ENCODE data around the gene F12.

The F12 gene

DNA sequence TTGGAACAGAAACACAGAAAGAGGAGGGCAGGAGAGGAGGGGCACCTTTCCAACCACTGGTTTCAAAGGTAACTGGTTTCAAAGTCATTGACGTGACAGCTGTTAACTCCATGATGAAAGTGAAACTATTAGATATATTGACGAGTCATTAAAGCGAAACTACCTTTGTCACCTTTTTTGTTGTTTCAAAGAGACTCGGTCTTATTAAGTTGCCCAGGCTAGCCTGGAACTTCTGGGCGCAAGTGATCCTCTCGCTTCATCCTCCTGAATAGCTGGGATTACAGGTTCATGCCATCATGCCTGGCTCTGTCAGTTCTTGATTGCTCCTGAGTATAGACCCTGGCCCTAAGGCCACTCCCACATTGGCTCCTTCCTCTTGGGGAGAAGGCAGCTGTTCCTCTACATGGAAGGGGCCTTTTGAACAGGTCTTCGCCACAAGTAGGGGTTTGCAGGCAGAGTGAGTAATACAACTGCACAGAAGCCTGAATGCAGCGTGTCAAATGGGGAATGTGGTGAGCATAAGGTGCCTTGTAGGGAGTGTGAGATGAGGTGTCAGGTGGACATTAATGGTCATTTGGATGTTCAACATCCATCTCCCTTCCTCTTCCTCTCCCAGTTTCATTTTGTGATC, 3.4 kb upstream of the F12 start:
- no peak for DNase-seq (ENCODE audit: low read depth, low spot score)

DNA sequence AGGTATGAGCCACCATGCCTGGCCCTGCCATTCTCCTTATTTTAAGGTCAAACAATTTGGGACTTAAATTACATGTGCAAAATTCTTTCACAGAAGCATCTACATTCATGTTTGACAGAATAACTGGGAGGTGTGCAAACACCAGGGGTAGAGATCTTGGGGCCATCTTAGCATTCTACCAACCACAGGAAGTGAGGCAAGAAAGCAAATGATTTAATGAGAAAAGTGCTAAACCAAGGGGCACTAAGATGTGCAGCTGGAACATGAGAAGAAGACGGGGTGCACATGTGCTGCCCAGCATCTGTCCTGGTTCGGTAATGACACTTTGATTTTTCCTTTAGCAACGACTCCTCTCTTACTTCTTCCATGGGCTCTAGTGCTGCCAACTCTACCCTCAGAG, 1.2 kb upstream of the F12 start:
- no peak for DNase-seq (ENCODE audit: low read depth, low spot score)

DNA sequence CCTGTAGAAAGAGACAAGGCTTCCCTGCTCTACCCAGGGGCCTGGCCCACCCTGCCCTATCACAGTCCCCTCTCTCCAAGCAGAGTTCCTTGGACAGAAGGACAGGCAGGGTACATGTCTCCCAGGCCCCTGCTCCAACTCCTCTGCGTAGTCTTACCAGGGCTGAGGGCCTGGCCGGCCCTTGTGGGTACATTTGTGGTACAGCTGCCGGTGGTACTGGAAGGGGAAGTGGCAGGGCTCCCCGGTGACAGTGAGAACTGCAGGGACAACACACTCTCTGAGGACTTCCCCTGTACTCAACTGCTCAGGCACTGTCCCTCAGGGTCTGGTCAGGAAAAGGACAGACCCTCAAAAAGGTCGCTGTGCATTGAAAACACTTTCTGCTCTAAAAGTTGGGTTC, 3.6 kb downstream of the F12 start:
- DNase-seq (ENCODE audit: low read depth, low spot score): no peak

DNA sequence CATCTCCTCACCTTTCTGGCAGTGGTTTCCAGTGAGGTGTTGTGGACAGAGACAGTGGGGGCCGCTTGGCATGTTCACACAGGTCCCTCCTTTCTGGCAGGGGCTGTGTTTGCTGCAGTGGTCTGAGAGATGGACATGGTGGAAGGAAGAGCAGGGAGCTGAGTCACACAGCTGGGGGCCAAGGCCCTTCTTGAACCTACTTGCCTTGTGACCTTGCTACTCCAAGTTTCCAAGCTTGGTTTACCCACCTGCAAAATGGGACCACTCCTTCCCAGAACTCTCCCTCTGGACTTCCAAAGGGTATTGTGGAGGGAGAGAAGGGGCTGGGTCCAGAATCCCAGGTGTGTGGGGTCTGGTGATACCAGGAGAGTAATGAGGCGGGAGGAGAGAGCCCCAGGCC, 4.1 kb downstream of the F12 start:
- no peak for DNase-seq (ENCODE audit: low read depth, low spot score)

DNA sequence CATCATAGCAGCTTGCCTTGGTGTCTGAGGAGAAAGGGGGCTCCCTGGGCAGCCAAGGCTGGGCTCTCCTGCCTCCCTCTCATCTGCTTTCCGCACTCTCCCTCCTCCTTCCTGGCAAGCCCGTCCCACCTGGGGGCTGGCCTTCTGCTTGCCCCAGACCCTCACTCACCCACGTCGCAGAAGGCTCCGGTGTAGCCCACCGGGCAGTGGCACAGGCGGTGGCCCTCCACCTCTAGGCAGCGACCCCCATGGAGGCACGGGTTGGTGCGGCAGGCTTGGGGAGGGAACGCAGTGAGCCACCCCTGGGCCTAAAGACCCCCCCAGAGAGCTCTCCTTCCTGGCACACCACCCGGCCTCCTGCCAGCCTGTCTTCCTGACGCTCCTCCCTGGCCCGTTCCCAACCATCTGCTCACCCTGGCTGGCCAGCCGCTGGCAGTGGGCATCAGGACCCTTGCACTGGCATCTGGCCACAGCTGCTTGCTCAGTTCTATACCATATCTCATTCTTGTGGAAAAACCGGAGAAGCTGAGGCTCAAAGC, 4.7 kb downstream of the F12 start:
- no peak for DNase-seq (ENCODE audit: low read depth, low spot score)

DNA sequence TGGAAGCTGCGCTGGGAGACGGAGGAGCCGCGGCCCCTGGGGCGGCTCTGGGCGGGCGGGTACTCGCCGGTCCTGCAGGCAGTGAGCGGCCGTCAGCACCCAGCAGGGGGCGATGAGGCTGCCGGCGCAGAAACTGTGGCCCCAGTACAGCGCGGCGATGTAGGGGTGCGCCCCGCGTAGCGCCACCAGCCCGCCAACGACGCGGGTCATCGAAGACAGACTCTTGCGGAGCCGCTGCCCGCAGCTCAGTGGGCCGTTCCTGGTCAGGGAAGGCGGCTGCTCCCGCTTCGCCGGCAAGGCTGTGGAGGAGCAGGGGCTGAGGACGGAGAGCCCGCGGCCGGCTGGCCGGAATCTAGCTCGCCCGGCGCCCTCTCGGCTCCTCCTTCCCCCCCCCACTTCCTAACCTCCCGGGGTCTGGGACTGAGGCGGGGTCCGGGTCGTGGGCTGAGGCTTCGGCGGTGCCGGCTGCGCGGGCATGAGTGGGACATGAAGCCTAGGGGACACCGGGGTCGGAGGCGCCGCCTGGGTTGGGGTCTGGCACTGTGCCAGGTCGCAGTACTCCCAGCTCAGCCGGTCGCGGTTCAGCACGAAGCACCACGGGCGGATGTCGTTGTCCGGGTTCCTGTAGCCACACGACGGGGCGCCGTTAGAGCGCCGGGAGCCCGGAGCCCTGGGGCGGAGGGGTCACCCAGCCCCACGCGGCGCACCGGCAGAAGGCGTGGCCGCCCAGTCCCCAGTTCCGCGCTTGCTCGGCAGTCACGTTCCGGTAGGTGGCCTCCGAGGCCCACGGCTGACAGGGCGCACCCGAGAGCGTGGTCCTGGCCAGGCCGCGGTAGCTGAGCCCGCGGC, 5.3 kb downstream of the F12 start:
- DNase-seq (ENCODE audit: low read depth, low spot score): peak; percentile 70

DNA sequence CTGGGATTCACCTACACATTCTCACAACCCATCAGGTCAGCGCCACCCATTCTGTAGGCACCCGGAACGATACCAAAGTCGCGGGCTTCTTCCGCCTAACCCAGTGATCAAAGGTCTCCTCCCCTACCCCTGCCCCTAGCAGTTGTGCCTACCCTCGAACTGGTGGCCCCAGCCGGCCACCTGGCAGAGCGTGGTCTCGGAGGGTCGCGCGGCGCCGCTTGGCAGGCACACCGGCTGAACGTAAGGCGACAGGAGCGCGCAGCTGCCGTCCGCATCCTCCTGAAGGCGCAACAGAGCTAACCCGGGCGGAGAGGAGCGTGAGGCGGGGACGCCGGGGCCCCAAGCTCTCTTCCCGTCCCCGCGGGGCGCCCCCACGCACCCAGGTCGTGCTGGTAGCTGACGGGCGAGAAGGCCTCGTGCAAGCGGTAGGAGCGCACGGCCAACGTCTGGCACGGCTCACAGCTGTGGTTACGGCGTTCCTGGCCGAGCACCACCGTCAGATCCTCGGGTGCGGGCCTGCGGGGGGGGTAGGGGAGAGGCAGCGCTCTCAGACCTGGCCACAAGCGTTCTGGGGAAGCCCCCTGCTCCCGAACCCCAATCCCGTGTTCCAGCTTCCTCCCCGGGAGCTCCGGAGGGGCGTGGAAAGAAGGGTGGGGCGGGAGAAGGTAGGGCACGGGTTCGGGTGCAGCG, 6.1 kb downstream of the F12 start:
- DNase-seq (ENCODE audit: low read depth, low spot score): no peak

DNA sequence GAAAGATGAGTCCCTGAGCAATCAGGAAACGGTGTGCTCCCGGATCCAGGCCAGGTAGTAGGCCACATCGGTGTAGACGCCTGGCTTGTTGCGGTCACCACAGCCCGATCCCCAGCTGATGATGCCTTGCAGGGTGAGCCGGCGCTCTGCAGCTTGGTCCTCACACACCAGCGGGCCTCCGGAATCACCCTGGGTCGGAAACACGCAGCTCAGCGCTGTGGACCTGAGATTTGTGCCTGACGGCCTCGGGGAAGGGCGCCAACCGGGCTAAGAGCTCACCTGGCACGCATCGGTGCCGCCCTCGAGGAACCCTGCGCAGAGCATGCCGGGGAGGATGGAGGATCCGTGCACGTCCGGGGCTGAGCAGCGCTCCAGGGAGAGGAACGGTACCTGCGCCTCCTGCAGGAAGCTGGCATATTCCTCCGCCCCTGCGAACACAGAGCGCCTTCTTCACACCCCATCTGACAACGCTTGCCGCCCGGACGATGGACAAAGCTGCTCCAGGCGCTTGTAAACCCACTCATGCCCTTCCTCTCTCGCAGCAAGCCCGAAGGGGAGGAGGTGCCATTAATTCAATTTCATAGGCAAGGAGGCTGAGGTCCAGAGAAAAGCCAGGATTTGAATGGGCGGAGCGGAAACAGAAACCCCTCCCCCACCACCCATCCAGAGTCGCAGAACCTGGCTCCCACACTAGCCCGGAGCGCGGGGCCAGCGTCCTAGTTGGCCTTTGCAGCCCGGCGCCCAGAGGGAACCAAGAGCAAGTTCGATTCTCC, 6.9 kb downstream of the F12 start:
- DNase-seq (ENCODE audit: low read depth, low spot score): no peak

DNA sequence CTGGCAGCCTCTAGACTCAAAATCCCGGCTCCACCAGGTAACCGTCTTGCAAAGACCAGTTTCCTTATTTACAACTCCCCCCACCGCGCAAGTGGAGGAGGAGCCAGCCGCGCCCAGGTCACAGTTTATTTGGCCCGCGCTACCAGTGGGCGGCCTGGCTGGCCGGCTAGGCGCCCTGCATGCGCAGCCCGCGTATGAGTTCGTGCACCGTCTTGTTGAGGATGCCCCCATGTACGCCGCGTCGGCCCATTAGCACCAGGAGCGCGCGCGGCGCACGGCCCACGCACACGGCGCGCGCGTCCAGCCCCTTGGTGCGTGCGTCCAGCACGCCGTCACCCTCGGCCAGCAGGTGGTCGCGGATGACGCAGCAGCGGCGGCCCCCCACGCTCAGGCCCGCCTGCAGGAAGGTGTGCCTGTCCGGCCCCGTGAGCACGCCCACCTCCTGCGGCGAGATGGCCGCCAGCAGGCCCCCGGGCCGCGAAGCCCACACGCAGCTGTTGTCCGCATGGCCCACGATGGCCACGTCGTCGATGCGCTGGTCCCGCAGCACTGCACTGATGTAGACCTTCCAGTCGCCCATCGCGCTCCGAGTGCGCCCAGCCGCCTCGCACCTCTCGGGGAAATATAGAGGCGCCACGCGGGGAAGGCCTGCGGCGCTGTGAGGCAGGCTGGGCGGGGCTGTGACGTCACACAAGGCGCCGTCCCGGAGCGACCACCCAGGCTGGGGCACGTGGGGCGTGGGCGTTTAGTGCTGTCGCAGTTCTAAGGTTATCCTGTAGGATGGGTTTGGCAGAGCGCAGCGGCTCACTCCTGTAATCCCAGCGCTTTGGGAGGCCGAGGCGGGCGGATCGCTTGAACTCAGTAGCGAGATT, 9.1 kb downstream of the F12 start, which contains the start of gene PFN3:
Gene PFN3 (minus strand): TSS at position 665 of the 872 bp plus-strand sequence. CDS start 85 bp downstream, at position 580.
- DNase-seq (ENCODE audit: low read depth, low spot score): no peak

DNA sequence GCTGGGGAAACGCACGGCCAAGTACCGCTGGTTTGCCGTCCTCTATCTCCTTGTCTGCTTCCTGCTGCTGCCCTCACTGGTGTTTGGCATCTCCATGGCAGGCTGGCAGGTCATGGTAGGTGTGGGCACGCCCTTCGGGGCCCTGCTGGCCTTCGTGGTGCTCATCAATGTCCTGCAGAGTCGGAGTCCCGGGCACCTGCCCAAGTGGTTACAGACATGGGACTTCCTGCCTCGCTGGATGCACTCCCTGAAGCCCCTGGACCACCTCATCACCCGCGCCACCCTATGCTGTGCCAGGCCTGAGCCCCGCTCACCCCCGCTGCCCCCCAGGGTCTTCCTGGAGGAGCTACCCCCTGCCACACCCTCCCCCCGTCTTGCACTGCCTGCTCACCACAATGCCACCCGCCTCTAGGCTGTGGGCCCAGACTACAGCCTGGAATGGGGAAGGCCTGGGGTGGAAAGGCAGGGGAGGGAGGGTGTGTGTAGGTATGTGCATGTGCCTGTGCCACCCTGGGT, 11.4 kb downstream of the F12 start:
- DNase-seq (ENCODE audit: low read depth, low spot score): no peak

DNA sequence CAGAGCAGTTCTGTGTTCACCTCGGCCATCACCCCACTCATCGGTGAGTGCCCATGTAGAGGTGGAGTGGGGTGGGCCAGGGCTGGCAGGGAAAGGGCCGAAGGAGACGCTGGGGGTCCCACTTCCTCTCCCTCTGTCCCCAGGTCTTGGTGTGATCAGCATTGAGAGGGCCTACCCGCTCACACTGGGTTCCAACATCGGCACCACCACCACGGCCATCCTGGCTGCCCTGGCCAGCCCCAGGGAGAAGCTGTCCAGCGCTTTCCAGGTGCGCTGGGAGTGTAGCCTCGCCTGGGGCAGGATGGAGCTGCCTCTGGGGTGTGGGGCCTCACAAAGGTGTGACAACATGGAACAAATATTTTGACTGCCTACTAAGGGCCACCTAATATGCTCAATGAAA, 12.6 kb downstream of the F12 start:
- no peak for DNase-seq (ENCODE audit: low read depth, low spot score)

DNA sequence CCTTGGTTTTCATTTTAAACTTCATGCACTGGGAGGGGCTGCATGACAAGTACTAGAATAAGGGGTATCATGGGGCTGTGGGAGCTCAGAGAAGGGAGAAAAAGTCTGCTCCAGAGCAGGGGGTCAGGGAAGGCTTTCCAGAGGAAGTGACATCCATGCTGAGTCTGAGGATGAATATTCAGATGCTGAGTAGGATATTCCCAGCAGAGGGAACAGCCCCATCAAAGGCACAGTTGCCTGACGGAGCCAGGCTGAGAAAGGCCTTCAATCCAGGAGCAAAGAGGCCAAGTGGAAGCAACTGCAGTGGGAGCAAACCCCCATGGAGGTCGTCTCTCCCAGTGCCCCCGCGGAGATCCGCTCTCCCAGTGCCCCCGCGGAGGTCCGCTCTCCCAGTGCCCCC, 13.3 kb downstream of the F12 start:
- DNase-seq (ENCODE audit: low read depth, low spot score): no peak

DNA sequence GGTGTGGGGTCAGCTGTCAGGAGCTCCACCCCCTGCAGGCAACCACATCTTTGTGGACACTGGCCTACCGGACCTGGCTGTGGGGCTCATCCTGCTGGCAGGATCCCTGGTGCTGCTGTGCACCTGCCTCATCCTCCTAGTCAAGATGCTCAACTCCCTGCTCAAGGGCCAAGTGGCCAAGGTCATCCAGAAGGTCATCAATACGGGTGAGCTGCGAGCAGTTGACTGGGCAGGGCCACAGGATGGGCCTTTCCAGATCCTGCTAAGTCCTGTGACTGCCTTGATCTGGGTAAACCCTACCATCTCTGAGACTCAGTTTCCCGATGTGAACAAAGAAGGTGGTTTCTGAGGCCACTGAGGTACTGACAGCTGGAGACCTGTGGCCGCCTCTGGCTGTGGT, 15.4 kb downstream of the F12 start:
- DNase-seq (ENCODE audit: low read depth, low spot score): no peak

DNA sequence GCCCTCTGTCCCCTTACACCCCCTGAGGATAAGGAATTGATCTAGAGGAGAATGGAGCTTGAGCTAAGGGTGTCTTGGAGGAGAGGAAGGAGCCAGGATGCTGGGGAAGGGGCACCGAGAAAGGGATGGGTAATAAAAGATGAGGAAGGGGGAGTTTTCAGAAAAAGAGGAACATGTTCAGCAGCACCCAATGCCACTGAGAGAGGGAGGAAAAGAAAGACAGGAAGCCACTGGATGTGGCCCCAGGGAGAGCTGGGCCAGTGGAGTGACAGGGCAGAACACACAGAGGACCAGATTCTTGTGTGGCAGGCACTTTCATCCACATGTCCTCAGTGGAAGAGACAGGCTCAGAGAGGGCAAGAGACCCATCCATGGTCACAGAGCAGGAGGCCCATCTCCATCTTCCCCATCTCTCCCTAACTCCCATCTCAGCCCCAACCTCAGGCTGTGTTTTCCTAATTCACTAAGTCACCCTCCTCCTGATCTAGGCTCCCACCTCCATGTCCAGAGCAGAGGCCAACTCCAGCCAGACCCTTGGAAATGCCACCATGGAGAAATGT, 16.1 kb downstream of the F12 start:
- DNase-seq (ENCODE audit: low read depth, low spot score): no peak

DNA sequence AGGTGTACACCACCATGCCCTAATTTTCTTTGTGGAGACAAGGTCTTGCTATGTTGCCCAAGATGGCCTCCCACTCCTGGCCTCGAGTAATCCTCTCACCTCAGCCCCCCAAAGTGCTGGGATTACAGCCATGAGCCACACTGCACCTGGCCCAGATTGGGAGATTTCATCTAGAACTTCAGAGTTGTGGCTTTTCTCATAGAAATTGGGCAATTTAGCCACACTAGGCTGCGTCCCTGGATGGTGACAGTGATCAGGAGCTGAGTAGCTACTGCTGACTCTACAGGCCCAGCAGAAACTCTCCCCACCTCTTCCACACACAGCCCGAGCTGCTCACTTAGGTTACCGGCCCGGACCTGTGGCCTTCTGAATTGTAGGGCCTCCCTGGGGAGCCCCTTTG, 16.6 kb downstream of the F12 start:
- DNase-seq (ENCODE audit: low read depth, low spot score): no peak

DNA sequence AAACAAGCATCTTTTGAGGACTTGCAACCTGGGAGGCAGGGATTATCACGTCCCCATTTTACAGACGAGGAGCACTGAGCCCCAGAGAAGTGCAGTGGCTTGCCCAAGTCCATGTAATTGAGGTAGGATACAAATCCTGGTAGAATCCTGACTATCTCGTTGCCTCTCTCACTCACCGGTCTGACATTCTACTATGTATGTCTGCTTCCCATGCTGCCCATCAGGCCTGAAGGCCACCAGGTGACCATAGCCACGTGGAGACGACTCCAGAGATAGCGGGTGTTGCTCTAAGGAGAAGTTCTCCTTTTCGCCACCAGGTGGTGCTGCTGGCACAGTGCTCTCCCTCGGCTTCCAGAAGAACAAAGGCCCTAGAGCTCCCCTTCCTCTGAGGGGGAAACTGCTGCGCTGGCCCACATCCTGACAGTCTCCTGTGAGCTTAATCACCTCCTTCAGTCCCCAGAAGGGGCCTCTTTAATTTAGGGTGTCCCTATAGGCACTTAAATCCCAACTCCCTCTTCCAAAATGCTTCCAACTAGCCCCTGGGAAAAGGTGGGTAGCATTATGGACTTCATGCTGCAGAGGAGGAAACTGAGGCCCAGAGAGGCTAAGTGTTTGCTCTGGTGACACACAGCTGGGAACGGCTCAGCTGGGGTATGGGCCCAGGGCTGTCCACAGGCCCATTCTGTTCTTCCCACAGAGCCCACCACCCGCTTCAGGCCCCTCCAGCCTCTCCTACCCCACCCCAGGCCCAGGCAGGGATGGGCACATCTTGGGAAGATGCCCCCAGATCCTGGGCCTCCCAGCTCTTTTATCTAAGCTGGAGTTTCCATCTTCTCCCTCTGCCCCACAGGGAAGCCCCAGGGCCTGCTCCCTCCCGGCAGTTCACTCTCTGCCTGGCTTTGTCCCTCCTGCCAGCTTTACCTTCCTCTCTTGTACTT, 18.7 kb downstream of the F12 start:
- DNase-seq (ENCODE audit: low read depth, low spot score): peak; percentile 72

DNA sequence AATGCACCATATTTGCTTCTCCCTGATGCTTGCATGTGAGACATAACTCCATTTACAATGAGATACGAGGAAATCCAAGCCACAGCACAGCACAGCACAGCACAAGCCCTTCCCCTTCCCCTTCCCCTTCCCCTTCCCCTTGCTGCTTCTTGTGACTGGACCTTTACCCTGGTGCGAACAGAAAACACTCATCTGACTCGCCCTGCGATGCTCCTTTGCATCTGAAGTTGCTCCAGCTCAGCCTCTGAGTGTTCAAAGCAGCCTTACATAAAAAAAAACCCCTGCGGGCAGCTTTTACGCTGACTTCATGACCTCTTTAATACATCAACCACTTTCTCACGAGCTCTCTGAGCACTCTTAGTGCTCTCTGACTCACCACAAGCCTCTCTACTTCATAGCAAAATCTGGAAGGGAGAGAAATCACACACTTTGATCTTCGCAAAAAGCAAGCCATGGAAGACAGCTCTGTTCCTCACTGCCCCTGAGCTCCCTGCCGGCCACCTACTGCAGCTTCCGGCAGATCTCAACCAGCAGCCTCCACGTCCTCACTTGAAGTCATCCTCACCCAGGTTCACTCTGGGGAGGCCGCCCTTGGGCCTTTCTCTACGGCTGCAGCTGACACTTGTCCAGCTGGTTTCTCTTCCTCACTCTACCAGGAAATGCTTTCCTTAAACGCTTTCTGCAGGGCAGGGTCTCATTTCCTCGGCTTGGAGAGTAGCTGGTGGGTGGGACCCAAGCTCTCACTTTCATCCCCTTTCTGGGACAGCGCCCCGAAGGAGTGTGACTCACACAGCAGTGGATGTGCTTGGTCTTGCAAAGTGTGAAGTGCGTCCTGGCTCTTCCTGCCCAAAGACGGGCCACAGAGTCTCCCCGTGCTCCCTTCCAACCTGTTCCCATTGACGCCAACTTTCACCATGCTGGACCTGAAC, 19.9 kb downstream of the F12 start:
- DNase-seq (ENCODE audit: low read depth, low spot score): no peak

DNA sequence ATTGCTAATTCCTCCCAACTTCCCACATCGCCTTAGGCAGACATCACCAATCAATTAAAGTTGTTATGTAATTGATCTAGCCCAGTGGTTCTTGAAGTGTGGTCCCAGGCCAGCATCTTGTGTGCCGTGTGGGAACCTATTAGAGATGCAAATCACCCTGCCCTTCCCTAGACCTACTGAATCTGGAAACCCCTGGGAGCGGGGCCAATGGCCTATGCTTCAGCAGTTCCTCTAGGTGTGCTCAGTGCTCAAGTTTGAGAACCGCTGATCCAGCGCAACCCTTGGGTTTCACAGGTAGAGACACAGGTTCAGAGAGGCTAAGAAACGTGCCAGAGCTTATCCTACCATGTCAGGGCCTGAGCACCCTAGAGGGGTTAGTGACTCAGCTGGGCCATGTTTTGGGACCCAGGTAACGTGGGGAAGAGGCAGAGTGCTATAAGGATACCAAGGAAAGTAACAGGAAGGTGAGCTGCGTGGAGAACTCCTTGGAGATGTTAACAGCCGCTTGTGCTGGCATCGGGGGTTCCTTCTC, 20.8 kb downstream of the F12 start:
- no peak for DNase-seq (ENCODE audit: low read depth, low spot score)

Measured in activated CD4-positive, CD25-positive, alpha-beta regulatory T cell treated with anti-CD3 and anti-CD28 coated beads, Interleukin-2, amount 50 U/mL, for 16 hours (primary cell).